Fibroblast of the aortic adventitia (primary cell): ENCODE results near the gene DSTYK. TPM values are rescaled to one million over a fixed set of nuclear protein-coding genes. Genes with fewer than 3 reads are reported as not detected.

Experiments
- DNase-seq: peaks from one replicate; pipeline ENCODE4 v3.0.0-alpha.2; 2010; ENCODE audit warnings: low read depth
- H3K4me3 ChIP-seq: 2 replicates; pipeline ENCODE4 v1.5.1; 2011; ENCODE audit warnings: low read depth, mild to moderate bottlenecking, control low read depth, low read length, moderate library complexity
- CTCF ChIP-seq: IDR thresholded peaks from 2 replicates; pipeline ENCODE4 v1.5.1; 2011; ENCODE audit warnings: mild to moderate bottlenecking, low read length, control low read depth, inconsistent platforms; ENCODE audit not compliant: insufficient read depth
- total RNA-seq: library from RNA; depleted of rRNA; stranded (reverse); fragments of >200 nt; gene quantifications from 2 replicates; pipeline ENCODE4 v1.2.3, GENCODE V29; 2012; ENCODE audit warnings: low replicate concordance

Gene DSTYK
- total RNA-seq, 1 donor: 16.1 TPM

- no peak for DNase-seq
- H3K4me3 ChIP-seq: no peak overlapping the region
- no peak for TF ChIP-seq CTCF
Measured at GRCh38 chr1:205240569-205240968, 29.1 kb upstream of the DSTYK start.

- no peak for DNase-seq
- no peak overlapping the region for H3K4me3 ChIP-seq
- no peak for TF ChIP-seq CTCF
Measured at GRCh38 chr1:205240118-205240517, 28.6 kb upstream of the DSTYK start.

- H3K4me3 ChIP-seq: no peak overlapping the region
- no peak for DNase-seq
- TF ChIP-seq CTCF: no peak
Measured at GRCh38 chr1:205239078-205239477, 27.6 kb upstream of the DSTYK start.

- DNase-seq: no peak
- no peak overlapping the region for H3K4me3 ChIP-seq
- no peak for TF ChIP-seq CTCF
Measured at GRCh38 chr1:205237526-205238484, 26.3 kb upstream of the DSTYK start.

GRCh38 chr1:205236951-205237475 lies 25.5 kb upstream of the DSTYK start:
- no peak for TF ChIP-seq CTCF
- no peak overlapping the region for H3K4me3 ChIP-seq
- DNase-seq: no peak

- DNase-seq: no peak
- TF ChIP-seq CTCF: no peak
- H3K4me3 ChIP-seq: no peak overlapping the region
Measured at GRCh38 chr1:205236526-205236925, 25.0 kb upstream of the DSTYK start.
